ENCODE results near the gene GNPTG.

The GNPTG gene

DNA sequence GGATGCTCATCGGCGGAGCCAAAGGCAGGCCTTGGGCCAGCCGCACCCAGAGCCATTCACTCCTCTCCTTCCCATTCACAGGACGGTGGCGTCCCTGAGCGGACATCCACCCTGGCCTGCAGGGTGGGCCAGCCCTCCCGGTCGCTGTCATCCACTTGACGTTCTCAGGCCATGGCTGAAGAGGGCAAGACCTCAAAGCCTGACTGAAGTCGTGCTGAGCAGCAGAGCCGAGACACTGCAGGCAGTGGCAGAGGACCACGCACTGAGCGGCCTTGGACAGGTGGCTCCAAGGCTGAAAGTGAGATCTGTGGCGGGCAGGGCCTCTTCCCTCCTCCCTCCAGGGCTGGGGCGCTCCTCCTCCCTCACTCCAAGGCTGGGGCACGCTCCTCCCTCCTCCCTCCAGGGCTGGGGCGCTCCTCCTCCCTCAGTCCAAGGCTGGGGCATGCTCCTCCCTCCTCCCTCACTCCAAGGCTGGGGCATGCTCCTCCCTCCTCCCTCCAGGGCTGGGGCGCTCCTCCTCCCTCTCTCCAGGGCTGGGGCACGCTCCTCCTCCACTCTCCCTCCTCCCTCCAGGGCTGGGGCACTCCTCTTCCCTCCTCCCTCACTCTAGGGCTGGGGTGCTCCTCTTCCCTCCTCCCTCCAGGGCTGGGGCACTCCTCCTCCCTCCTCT lies 24.1 kb downstream of the GNPTG start:
- DNase-seq = no peak

DNA sequence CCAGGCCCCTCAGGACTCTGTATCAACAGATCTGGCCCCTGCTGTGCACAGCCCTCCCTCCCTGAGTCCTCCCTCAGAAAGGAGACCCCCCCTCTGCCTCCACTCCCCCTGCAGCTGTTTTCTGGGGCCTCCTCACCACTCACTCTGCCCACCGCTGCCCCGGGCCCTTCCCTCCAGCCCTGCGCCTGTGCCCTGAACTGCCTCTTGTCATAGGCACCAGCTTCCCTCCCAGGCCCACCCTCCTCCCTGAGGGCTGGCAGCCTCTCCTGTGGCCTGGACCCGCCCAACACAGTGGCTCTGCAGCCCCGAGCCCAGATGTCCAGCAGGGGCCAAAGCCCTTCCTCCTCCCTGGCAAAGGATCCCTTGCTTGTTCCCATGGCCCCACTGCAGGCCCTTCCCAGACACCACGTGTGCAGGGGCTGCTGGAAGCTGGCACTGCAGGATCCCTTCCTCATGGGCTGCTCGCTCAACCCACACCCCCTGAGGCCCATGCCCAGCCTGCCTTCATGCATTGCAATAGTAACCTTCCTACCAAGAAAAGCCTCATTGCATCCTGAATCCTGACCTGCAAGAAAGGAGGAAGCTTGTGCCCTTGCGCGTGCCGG lies 25.8 kb downstream of the GNPTG start:
- DNase-seq = no peak

GRCh38 chr16:1378087-1378803 lies 26.5 kb downstream of the GNPTG start:
- DNase-seq = no peak

- DNase-seq = peak; percentile 73
These were observed 27.1 kb downstream of the GNPTG start for GRCh38 chr16:1378804-1379303.

DNA sequence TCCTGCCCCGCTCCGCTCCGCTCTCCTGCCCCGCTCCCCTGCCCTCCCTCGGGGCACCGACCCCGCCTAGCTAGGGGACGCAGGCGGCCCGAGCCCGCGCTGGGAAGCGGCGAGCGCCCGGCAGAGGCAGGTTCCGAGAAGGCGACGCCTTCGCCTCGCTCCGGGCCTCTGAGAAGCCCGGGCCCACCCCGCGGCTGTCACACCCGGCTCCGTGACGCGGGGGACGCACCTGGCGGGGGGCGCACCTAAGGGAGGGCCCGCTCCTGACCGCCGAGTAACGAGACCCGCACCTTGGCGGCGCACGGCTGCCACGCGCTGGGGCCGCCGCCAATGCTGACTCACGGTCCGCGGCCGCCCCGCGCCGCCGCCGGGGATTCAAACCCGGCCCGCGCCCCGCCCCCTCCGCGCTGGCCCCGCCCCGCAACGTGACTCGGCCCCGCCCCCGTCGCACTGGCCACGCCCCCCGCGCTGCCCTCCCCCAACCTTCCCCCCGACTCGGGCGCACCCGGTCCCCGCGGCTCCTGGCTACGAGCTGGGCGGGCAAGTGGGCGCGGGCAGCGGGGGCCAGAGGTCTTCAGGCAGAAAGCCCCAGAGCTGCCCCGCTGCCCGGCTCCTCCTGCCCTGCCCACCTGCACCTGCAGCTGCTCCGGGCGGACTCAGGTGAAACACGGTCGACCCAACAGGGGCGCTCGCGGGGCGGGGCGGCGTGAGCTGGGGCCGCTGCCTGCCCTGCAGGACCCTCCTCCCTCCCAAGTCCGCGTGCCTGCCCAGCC lies 27.8 kb downstream of the GNPTG start:
- peak; percentile 67 for DNase-seq

GRCh38 chr16:1380195-1380594 lies 28.5 kb downstream of the GNPTG start:
- no peak for DNase-seq

DNA sequence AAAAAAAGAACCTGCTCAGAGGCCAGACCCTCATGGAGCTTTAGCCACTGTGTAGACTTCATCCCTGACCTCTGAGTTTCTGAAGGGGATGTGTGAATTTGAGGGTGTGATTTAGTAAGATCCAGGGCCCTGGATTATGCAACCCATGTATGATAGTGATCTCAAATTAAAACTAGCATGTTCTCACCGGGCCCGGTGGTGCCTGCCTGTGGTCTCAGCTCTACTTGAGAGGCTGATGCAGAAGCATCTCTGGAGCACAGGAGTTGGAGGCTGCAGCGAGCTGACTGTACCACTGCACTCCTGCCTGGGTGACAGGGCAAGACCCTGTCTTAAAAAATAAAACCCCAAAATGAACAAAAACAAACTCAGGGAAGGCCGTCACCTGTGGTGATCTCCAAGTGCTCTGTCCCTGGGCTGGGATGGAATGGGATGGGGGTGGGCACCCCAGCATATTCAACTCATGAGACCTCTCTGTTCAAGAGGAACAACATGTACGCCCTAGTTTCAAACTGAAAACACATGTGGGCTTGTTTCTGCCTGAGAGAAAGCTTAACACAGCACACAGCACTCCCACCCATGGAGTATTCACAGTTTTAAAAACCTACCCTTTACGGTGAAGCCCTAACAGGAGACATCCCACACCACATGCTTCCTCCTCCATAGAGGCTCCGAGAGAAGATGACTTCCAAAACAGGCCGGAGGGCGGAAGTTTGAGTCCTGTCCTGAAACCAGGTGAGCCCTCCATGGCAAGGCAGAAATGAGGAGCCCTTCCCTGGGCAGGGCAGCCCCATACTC lies 30.1 kb downstream of the GNPTG start:
- no peak for DNase-seq

GRCh38 chr16:1383556-1383955 lies 31.8 kb downstream of the GNPTG start:
- no peak for DNase-seq

- no peak for DNase-seq
These were observed 33.5 kb downstream of the GNPTG start for GRCh38 chr16:1385232-1385631.

- DNase-seq = no peak
These were observed 35.6 kb downstream of the GNPTG start for GRCh38 chr16:1387331-1387730.

- DNase-seq = no peak
These were observed 38.0 kb downstream of the GNPTG start for GRCh38 chr16:1389762-1390161.

GRCh38 chr16:1390239-1390779 lies 38.6 kb downstream of the GNPTG start:
- no peak for DNase-seq

DNA sequence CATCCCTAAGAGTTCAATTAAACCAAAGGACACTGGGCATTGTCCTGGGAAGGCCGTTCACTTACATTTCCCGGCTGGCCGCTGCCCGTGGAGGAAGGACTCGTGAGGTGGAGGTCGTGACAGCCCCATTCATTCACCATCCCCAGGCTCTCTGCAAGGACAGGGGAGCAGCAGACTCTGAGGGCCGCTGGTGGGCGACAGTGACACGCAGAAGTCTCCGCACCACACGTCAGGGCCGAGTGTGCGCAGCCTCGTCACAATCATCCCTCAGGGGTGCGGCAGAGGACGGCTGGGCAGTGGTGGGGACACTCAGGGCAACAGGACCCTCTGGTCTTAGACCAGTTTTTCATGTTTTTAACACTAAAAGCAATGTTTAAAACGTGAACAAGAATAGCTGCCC lies 41.1 kb downstream of the GNPTG start:
- DNase-seq = no peak

DNA sequence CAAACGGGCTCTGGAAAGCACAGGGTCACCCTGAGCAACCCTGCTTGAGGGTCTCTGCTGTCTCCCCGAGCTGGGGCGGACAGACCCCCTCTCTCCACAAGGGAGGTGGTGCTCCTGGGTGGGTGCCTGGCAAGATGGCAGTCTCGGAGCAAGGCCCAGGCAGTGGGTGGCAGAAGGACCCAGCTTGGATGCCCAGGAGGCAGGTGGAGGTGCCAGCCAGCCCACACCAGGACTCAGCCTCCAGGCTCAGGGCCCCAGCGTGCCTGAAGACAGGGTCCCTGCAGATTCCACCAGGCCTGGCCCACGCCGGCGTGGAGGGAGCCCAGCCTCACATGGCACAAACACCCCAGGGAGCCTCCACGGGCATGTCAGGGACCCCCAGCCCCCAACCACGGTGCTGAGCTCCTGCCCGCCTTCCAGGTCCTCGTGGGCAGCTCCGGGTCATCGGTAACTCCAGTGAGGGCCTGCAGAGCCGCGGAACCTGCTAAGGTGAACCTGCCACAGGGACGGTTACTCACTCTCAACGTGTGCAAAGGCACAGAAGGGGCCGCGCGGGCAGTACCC lies 42.0 kb downstream of the GNPTG start:
- DNase-seq = no peak

DNA sequence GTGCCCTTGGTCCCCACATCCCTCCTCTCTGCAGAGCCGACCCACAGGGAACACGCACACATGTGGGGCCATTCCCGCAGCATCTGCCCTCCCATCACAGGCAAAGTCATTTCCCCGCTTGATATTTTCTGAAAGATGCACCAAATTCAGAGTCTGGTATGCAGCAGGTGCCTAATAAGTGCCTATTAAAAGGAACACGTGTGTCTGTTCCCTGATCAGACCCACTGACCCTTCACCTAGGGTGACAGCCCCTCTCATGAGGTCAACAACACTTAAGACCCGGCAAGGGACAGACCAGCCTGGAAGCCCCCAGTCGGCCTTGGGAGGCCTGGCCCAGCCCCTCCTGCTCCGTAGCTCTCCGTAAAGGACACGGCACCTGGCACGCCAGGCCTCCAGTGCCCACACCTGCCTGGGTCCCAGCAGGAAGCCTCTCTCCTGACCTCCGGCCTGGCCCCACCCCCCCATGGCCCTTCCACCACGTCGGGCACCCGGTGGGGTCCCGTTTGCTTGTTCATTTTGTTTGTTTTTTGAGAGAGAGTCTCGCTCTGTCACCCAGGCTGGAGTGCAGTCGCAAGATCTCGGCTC lies 42.7 kb downstream of the GNPTG start:
- no peak for DNase-seq

- DNase-seq = no peak
These were observed 43.8 kb downstream of the GNPTG start for GRCh38 chr16:1395444-1396031.

- DNase-seq = no peak
These were observed 46.0 kb downstream of the GNPTG start for GRCh38 chr16:1397779-1398178.

DNA sequence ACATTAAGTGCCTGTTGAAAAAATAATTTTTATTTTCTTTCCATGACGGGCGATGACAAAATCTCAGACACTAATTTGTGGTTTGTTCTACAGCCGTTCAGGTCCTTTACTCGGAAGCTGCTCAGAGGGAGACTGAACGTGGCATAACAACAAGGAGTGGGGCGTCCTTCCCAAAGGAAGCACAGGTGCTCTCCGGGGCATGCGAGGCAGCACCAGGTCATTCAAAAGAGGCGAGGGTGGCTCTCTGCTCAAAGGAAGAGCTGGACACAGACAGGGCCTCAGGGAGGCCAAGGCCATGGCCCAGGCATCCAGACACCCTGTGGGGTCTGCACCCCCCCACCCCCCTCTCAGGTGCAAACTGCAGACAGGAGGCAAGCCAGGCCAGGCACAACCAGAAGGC lies 46.6 kb downstream of the GNPTG start:
- DNase-seq = no peak

DNA sequence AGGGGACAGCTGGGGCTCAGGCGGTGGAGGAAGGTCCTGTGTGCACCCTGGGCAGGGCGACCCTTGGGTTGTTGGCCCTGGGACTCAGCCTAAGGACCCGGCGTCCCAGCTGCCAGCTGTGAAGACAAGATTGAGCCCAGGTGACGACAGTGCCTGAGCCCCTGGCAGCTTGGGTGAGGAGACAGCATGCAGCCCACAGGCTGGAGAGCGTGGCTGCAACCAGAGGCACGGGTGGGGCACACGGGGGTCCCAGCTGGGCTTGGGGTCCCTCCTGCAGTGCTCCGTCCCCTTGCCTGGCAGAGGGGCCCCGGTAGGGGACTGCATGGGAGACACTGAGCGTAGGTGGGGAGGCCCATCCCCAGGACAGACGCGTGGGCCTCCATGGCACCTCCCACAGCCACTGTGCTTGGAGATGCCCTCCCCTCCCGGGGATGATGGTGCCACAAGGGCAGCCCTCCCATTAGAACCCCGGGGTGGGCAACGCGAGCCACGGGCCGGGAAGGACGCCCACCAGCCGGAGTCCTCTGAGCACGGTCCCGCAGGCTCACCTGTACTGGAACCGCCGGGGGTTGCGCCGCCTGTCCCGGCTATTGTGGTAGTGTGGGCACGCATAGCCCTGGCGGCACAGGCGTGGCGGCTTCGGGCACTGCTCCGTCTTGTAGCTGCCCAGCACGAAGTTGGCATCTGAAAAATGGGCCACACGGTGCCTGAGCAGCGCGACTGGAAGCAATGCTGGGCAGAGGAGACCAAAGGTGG lies 47.3 kb downstream of the GNPTG start:
- DNase-seq = no peak

DNA sequence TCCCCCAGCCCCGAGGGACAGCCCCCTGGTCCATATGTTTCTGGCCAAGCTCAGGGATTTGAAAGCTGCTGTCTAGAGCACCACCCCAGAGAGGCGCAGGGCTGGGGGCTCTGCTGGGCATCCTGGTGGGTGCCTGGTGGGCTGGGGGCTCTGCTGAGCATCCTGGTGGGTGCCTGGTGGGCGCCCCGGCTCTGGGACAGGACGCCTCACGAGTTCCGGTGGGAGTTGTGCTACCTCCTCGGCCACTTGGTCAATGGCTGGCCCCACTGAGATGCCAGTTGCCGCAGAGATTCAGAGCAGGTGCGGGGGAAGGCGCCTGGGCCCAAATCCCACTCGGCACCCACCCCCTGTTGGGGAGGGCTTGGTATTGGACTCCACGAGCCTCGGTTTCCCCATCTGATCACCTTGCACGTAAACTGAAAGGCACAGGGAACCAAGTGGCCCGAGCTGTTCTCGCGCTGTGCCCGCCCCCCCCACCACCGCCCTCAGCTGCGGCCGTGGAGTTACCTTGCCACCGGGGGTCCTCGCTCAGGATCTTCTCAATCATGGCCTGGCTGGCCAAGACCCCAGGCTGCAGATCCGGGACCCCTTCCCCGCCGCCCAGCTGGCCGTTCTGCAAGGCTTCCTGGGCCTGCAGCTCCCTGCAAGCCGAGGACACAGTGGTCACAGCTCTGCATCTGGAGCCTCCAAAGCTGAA lies 49.5 kb downstream of the GNPTG start:
- no peak for DNase-seq

Data from fibroblast of skin of right biceps (primary cell).